ENCODE measurements around the gene EYS.

- no peak for TF ChIP-seq TCF7L2 (IDR thresholded peaks at IDR 0.05; ENCODE audit: borderline replicate concordance, extremely low read depth, insufficient read depth, insufficient read length)
- no peak for TF ChIP-seq POLR2A (IDR thresholded peaks at IDR 0.05; ENCODE audit: borderline replicate concordance, extremely low read depth, insufficient read depth, insufficient read length)
- TF ChIP-seq CTCF (IDR thresholded peaks at IDR 0.05 in 2 of 3, conservative IDR thresholded peaks at IDR 0.05 in 1 of 3; ENCODE audit: borderline replicate concordance in 1 of 3, insufficient read depth in 1 of 3, low read depth in 2 of 3, low read length in 2 of 3): no peak
- no peak for TF ChIP-seq ZFX (IDR thresholded peaks at IDR 0.05)
- no peak for TF ChIP-seq POLR2AphosphoS5 (IDR thresholded peaks at IDR 0.05; ENCODE audit: low read depth, low read length)
- no peak for TF ChIP-seq SRF (IDR thresholded peaks at IDR 0.05; ENCODE audit: low read depth)
- TF ChIP-seq EZH2phosphoT487 (IDR thresholded peaks at IDR 0.05; ENCODE audit: borderline replicate concordance): no peak
- no peak for TF ChIP-seq FOSL1 (IDR thresholded peaks at IDR 0.05; ENCODE audit: low read depth)
- TF ChIP-seq SP1 (IDR thresholded peaks at IDR 0.05; ENCODE audit: low read depth): no peak
- TF ChIP-seq MAX (IDR thresholded peaks at IDR 0.05): no peak
These were observed 1765.1 kb downstream of the EYS start for GRCh38 chr6:63941747-63942470.
